Measurements from ENCODE around the gene TMEM63B.
A peak's percentile ranks its signal among the peaks of the same experiment; 100 is the strongest.
"Not testable (repeated sequence)": the region's sequence is repeated elsewhere in the genome, so short reads cannot be mapped to it uniquely, and the experiment has no call there.

The TMEM63B gene

DNA sequence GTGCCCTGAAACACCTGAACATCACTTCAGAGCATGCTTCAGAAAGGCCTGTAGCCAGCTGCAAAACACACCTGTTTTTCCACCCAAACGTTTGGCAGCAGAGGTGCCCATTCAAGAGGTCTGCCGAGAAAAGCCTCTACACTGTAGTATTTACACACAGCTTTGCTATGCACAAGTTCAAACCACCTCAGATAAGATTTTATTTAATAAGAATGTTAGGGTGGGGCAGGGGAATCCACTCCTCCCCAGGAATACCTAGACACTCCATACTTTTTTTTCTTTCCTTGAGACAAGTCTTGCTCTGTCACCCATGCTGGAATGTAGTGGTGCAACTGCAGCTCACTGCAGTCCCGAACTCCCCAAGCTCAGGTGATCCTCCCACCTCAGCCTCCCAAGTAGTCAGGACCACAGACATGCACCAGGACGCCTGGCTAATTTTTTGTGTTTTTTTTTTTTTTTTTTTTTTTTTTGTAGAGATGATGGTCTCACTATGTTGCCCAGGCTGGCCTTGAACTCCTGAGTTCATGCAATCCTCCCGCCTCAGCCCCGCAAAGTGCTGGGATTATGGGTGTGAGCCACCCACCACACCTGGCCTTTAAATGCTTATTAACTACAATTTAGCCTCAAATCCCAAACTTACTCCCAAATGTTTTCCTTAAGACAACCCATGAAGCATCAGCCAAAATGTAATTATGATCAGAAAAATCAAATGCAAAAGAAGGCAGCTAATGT is 9.8 kb upstream of the TMEM63B start:
- DNase-seq, result no peak

DNA sequence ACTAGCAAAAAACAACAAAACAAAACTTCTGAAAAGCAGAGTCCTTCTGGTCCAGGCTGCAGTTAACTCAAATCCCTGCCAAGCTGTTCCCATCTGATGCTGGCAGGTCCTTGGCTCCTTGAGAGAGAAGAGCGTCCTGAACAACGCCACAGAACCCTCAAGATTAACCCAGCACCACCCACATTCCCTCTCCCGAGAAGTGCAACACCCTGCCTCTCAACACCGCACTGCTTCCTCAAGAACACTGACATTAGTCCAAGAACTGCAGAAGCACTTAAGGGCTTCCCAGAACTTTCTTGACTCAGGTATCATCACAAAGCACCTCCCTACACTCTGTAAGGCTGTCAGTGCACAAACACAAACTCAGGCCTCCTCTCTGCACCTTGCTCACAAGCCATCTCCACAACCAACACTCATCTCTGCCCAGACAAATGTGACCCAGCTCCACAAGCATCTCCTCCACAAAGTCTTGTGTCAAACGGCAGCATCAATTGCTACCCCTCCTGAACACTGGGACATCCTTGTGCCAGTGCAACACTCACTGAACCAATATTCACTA is 7.6 kb upstream of the TMEM63B start:
- no peak for DNase-seq

DNA sequence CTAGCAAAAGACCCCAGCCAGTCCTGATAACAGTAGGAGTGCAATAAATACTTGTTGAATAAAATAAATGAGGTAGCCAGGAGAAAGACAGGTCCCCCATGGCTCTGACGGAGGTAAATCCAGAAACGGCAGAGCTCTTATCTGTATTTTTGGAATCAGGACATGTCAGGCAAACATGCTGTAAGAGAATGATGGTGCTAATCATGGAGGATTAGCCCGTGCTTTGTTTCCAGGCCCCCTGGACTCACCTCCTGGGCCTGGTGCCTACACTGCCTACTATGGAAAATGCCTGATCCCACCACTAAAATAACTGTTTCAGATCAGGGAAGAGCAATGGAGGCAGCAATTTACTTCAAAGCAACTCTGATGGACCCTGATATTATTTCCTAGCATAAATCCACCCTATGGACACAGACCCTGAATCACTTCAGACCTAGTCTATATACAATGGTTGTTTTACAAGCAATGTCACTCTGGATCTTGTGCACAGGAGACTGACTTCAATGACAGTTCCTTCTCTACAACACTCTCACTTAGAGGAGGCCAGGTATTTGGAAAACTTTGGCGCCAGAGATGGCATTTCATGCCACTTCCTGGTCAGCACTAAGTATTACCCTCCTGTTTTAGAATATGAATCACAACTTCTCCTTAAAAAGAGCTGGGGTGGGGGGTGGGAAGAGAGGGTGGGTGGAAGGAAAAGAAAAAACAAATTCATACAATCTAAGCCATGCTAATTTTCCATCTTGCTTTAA is 6.5 kb upstream of the TMEM63B start:
- no peak for DNase-seq

DNA sequence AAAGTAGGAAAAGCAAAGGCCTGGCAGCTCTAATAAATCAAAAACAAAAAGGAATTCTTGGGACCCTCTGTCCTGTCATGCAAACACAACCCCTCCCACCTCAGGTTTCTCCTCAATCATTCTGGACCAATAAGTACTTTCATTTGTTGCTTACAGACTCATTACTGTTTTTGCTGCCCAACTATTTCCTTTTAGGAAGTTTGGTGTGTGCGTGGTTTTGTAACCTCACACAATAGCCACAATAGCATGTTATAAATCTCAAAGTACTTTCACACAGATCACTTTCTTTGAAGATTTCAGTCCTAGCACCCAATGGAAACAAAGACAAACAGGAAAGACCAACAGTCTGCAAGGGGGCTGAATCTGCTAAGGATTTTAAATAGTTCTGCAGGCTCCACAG is 4.6 kb upstream of the TMEM63B start:
- no peak for DNase-seq

DNA sequence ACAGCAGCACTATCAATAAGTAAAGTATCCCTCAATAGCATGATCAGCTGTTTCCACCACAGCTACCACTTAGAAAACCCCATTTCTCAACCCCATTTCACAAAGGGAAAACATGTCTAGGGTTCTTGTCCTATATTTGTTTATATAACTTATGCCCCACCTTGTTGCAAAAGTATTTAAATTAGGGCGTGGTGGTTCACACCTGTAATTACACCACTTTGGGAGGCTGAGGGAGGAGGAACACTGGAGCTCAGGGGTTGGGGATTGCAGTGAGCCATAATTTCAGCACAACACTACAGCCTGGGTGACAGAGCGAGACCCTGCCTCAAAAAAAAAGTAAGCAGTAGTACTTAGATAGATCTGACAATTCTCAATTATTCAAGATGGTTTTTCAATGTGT is 3.8 kb upstream of the TMEM63B start:
- no peak for DNase-seq

DNA sequence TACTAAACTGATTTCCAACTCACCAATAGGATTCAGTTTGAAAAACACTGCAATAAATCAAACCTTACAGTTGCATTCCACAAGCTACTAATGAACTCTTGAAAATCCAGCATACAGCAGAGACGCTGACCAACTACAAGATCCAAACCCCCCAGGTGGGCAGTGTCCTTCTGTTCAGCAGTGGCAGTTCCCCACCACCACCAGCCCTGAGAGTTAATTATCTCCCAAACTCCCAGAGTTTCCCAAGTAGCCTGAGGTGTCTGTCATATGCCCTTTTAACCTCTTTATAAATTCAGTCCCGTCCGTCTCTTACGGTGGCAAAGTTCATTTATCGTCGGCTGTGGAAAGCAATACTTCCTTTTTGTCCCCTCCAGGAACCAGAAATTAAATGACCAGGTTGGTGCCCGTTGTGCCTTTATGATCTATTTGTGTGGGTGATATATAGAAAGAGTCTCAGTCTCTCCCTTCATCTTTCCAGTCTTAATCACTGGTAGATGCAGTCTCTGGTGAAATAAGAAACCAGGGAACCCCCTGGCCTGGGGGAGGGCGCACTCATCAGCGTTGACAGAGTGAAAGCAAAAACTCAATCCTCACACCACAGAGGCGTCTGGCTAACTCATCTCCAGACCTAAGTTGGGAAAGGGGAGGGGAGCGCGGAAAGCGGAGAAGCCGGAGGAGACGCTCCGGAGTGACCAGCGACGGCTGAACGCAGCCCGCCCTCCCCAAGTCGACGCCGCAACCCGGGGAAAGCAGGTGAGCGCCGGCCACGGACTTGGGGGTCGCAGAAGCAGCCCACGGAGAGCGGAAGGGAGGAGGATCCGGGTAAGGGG is 819 bp upstream of the TMEM63B start:
- peak in 1 of 2 experiments; percentile 36 for DNase-seq

DNA sequence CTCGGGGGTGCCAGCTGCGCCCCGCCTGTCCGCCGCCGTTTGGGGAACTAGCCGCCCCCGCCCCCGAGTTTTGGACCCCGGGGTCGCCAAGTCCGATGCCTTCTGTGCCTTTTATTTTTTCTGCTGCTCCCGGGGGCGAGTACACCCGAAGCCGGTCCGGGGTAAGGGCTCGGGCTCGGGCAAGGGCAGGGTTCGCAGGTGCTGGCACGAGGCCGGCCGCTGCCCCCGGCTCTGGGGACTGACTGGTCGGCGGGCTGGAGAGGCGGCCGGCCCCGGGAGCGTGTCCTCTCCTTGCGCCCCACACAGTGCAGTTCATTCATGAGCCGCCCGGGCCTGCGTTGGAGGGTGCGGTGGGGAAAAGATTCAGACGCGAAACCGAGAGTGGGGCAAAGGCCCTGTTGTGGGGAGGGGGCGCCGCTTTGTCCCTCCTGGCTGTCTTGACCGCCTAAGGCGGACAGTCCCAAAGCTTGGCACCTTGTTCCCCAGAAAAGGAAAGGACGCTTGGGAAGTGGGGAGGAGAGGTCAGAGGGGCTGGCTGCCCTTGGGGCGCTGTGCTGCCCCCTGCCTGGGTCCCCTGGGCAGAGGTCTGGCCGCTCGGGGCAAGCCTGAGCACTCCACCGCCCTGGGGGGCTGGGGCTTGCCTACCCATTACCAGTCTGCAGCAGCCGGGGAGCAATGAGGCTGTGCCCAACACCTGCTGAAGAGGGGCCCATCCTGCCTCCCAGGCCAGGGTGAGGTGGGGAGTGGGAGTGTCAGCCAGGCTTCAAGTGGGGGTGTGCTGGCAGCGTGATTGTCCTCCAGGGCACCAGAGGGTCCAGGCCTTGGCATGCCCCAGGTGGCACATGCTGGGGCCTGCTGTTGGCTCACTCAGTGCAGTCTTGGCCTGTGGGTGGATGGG is 915 bp downstream of the TMEM63B start:
- no peak for DNase-seq

DNA sequence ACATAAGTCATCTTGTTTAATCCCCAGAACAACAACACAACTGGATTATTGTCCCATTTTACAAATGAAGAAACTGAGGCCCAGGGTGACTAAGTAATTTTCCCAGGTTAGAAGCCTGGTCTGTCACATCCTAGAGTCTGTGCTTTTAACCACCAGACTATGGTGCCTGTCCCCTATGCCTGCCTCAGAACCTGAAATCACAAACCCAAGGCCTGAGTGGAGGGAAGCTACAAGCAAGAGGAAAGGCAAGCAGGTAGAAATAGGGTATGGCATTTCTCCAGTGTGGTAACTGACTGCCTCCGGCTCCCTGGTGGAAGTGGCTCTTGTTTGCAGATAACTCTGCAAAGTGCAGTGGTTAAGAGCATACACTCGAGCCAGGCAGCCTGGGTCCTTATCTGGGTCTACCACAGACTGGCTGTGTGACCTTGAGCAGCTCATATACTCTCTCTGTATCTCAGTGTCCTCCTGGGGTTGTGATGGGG is 2.5 kb downstream of the TMEM63B start:
- DNase-seq, result no peak

DNA sequence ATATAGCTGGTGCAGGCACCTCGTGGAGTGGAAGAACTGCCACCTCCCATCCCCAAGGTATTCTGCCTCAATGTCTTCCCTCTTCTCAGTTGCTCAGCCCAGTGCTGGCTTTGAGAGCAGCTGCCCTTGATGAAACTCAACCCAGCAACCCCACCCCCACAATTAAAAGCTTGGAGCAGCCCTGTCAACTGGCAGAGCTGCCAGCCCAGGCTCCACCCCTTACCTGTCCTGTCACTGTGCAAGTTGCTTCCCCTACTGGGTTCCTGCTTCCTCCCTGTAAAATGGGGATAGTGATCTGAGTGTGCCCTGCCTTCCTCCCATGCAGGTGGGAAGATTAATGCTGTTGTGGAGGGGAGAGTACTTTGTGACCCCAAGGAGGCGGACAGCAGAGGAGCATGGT is 4.5 kb downstream of the TMEM63B start:
- no peak for DNase-seq

DNA sequence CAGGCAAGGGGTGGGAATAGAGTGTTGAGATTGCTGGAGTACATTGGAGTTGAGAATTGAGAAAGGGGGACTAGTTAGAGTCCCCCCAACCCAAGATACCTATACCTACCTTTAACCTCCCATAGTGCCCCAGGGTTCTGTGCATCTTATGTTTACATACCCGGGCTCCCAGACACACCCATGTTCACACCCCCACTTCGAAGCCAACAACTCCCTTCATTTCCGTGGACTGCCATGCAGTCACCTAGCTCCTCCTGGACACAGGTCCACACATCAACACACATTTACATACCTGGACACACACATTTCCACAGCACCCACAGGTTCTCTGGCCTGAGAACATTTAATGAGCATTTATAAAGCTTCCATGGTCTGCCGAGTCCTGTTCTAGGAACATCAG is 5.1 kb downstream of the TMEM63B start:
- no peak for DNase-seq

DNA sequence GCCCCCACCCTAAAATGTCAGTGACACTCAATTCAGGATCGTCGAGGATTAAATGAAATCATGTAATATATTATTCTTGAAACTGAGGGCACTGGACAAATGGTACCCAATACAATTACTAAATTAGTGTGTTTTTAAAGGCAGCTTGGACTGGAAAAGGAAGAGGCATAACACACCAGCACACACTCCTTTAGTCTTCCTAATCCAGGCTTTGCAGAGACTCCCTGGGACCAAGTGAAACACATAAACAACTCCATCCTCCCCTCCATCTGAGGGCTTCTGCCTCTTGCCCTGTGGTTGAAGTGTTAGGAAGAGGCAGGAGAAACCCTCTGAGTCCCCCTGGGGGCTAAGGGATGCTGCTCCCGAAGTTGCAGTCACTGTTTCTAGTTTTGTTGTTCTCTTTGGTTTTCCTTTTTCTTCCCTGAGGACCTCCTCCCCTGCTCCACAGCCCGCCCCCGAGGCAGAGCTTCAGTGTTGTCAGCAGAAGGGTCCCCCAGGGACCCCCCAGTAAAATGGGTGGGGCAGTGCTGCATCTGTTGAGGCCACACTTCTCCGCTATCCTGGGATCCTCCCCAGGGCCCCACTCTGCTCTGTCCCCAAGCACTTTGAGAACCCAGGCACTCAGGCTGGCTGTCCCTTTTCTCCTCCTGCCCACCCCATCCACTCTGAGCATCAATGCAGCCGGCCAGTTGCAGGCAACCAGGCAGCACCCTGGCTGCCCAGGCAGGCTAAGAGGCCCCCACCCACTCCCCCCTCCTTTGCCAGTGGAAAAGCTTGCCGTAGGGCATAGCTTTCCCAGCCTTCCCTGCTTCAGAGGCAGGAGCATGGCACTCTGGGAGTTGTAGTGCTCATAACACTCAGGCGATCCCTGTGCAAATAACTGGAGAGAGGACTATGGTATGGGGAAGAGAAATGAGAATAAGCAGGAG is 5.9 kb downstream of the TMEM63B start:
- peak in 1 of 2 experiments; percentile 25 for DNase-seq

DNA sequence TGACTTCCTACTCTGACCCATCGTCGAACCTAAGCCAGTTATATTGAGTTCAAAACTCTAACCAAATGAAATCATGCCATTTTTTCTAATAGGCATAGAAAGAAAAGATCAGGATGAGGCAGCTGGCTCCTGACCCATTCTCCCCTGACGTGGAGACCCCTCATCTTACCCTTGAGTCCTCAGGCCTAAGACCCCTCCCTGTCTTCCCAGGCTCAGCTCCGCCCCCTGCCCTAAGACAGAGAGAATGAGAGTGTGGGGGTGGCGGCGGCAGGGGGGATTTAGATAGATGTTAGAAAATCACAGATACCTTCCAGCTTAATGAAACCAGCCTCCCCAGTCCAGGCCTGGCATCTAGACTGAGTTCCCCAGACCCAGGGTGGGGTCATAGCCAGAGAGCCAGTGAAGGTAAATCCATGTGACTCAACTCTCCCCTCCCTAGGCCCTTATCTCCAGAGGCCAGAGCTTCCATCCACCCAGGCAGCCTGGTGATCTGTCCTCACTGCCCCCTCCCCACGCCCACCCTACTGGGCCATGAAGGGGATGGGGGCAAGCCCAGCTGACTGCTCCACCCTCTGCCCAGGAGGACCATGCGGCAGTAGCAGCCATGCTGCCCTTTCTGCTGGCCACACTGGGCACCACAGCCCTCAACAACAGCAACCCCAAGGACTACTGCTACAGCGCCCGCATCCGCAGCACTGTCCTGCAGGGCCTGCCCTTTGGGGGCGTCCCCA is 6.8 kb downstream of the TMEM63B start:
- no peak for DNase-seq

DNA sequence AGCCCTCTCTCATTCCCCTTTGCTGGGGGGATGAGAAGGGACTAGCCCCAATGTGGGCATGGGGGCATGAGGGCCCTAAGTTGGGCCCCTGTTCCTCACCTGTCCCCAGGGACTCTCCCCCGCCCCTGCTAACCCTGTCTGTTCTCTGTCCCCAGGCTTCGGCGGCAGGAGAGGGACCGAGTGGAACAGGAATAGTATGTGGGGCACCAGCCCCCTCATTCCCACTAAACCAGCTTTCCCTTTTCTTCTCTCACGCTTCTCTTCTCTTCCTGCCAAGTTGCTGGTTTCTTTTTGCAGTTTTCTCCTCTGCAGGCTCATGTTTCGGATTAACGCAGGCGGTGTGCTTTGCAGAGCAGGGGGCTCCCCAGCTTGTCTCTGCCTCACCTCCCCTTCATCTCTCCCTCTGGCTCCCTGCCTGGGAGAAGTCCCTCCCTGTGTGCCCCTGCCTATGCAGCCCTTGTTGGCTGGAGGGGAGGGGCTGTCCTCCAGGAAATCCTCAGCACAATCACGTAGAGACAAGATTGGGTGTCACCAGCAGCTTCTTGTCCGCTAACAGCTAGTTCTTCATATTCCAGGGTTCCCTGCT is 7.9 kb downstream of the TMEM63B start:
- DNase-seq, result no peak

DNA sequence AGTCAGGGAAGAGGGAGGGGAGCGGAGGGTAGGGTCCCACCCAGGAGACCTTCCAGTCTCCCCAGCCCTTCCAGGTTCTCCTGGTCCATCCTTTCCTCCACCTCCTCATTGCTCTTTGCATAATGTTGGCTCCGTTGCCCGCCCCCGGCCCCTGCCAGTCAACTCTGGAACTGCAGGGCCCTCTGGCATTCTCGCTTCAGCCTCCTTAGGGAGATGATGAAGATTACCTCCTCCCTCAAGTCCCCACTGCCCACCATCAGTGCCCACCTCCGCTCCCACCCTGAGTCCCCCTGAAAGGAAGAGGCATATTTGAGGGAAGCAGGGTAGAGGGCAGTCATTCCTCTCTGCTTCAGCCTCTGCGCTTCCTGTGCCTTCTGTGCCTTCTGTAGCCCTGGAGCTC is 8.5 kb downstream of the TMEM63B start:
- DNase-seq, result no peak

DNA sequence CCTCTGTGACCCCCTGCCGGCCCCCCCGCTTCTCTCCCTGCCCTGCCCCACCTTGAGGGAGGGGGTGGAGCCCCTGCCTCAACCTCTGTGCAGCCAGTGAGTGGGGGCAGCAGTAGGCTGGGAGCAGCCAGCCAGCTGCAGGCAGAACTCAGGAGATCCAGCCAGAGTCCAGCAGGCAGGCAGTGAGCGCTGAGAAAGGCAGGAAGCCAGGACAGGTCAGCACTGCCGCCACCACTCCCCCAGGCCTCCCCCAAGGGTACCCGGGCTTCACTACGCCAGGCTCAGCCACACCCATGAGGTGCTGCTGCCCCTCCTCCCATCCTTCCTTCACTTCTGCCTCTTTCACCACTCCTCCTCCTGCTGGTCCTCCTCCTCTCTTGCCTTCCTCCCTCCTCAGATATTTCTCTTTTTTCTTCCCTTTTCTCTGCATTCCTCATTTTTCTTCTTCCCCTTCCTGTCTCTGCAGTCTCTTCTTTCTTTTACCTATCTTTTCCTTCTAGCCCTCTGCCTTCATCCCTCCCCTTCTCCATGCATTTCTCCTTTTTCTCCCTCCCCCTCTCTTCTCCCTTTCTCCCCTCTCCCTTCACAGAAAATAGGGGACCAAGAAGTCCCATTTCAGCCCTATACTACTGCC is 11.5 kb downstream of the TMEM63B start:
- DNase-seq, result no peak

DNA sequence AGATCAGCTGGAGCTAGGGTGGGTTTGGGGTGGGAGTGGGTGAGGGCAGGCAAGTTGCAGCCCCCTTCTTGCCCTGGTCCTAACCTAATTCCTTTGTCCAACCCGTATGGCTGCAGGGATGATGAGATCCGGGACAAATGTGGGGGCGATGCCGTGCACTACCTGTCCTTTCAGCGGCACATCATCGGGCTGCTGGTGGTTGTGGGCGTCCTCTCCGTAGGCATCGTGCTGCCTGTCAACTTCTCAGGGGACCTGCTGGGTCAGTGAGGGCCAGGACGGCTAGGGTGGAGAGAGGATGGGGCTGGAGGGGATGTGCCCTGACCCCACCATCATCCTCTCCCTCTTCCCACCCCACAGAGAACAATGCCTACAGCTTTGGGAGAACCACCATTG is 12.0 kb downstream of the TMEM63B start:
- DNase-seq, result no peak

DNA sequence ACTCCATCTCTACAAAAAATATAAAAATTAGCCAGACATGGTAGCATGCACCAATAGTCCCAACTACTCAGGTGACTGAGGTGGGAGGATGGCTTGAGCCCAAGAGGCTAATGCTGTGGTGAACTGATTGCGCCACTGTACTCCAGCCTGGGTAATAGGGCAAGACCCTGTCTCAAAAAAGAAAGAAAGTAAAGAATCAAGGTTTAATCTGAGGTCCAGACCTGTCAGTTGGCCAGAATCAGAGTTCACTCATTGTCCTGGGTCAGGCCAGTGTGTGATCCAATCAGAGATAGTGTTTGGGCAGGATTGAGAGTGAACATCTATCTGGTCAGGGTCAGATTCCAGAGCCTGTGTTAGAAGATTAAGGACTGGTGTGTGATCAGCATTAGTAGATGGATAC is 15.5 kb downstream of the TMEM63B start:
- no peak for DNase-seq

DNA sequence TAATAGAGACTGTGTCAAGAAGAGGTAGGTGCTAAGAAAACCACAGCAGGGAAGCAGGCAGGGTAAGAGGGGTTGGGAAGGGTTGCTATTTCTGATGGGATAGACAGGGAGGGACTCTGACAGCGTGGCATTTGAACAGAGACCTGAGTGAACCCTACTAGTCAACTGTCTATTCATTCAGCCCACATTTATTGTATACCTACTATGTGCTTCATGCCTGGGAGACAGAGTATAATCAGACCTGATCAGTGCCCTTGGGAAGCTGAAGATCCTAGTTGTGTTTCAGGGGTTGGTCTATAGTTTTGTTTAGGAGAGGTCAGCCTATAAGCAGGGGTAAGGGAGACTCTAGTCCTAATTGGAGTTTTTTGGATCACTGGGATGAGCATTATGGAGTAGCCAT is 16.4 kb downstream of the TMEM63B start:
- DNase-seq, result no peak

DNA sequence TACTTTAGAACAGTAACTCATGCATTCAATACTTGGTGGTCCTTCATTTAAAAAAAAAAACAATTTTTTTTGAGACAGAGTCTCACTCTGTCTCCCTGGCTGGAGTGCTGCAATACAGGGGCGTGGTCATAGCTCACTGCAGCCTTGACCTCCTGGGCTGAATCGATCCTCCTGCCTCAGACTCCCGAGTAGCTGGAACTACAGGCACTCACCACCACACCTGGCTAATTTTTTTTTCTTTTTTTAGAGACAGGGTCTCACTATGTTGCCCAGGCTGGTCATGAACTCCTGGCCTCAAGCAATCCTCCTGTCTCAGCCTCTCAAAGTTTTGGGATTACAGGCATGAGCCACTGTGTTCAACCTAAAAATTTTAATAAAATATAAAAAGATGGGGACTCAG is 17.2 kb downstream of the TMEM63B start:
- DNase-seq, result not testable (repeated sequence)
